ENCODE measurements around the gene RNF213. TPM values are rescaled to one million over a fixed set of nuclear protein-coding genes. Genes with fewer than 3 reads are reported as not detected.

Gene RNF213
- total and polyA plus RNA-seq, 2 donors (not counting 1 experiment from before 2014, with no cell fraction given), result 36.8 to 245 TPM

DNA sequence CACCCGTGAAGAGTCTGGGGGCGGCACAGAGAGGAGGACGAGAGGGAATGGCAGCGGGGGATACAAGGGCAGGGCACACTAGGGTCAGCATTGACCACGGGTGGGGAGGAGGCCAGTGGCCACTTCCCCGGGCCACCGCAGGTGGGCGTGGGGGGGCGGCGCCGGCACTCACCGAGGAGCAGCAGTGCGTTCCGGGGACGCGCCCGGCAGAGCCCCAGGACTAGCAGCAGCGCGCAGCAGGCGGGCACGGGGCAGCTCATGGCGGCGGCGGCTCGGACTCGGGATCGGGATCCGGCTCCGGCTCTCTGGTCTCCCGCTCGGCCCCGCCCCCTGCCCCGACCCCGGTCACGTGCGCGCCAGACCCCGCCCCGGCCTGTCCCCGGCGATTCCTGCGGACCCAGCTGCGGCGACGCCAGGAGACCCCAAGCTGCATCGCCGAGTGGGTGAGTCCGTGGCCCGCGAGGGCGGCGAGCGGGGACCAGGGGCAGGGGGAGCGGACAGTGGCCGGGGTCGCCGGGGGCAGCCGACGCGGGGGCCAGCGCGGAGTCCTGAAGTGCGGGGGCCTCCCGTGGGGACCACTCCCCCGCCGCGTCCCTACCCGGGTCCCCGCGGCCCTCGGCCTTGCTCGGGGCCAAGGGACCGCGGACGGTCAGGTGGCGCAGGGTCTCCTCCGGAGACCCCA is 40.5 kb upstream of the RNF213 start, which contains the start of the genes SGSH and SLC26A11:
TSS of gene SGSH (minus strand) at position 280 of the 682 bp plus-strand sequence. CDS start at position 260, 20 bp downstream.
TSS of gene SLC26A11 (plus strand) at position 374 of the 682 bp plus-strand sequence. CDS start 1,134 bp downstream, outside the sequence.
- peak within 1 kb of the TSS; percentile 97 for H3K4me2 ChIP-seq (ENCODE audit: extremely low read depth, insufficient read depth, low read length)
- H3K79me2 ChIP-seq (ENCODE audit: control insufficient read depth, insufficient read depth, low read length), result peaks cover 12% of the 10 kb centered on the region
- peak within 1 kb of the TSS; percentile 88 for H3K27ac ChIP-seq (ENCODE audit: insufficient read depth, low read length)
- H3K4me3 ChIP-seq (replicated peaks in 1 of 4; ENCODE audit: control extremely low read depth in 1 of 4, insufficient read depth in 1 of 4, low read depth in 3 of 4, low read length in 4 of 4), result peak within 1 kb of the TSS; percentile 74 to 97 (median 86)
- no peaks in the 10 kb centered on the region for H3K27me3 ChIP-seq (ENCODE audit: control insufficient read depth, insufficient read depth, low read length)
- no peaks in the 10 kb centered on the region for H3K9me3 ChIP-seq (ENCODE audit: control insufficient read depth, insufficient read depth, low read depth, low read length)
- peak; percentile 41 to 42 for DNase-seq (ENCODE audit: low read depth in 2 of 2)
- H3K9ac ChIP-seq (ENCODE audit: insufficient read depth, low read length), result peak within 1 kb of the TSS; percentile 76
- H3K36me3 ChIP-seq (ENCODE audit: control insufficient read depth, insufficient read depth, low read length), result peaks cover 13% of the 10 kb centered on the region
- H4K20me1 ChIP-seq (ENCODE audit: control insufficient read depth, extremely low read depth, insufficient read depth, low read length), result no peaks in the 10 kb centered on the region
- H3K4me1 ChIP-seq (ENCODE audit: control insufficient read depth, extremely low read depth, insufficient read depth, low read length), result peaks cover 9% of the 10 kb centered on the region
- TF ChIP-seq, protein P1, sequence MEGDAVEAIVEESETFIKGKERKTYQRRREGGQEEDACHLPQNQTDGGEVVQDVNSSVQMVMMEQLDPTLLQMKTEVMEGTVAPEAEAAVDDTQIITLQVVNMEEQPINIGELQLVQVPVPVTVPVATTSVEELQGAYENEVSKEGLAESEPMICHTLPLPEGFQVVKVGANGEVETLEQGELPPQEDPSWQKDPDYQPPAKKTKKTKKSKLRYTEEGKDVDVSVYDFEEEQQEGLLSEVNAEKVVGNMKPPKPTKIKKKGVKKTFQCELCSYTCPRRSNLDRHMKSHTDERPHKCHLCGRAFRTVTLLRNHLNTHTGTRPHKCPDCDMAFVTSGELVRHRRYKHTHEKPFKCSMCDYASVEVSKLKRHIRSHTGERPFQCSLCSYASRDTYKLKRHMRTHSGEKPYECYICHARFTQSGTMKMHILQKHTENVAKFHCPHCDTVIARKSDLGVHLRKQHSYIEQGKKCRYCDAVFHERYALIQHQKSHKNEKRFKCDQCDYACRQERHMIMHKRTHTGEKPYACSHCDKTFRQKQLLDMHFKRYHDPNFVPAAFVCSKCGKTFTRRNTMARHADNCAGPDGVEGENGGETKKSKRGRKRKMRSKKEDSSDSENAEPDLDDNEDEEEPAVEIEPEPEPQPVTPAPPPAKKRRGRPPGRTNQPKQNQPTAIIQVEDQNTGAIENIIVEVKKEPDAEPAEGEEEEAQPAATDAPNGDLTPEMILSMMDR (conservative IDR thresholded peaks at IDR 0.05 in 1 of 2, IDR thresholded peaks at IDR 0.05 in 1 of 2; ENCODE audit: low read depth in 1 of 2, low read length in 2 of 2), result peak in 1 of 2 donors; percentile 1
- TF ChIP-seq EZH2 (IDR thresholded peaks at IDR 0.05; ENCODE audit: low read length, missing control alignments), result no peak
- H2AFZ ChIP-seq (ENCODE audit: low read length), result peak within 1 kb of the TSS; percentile 67

DNA sequence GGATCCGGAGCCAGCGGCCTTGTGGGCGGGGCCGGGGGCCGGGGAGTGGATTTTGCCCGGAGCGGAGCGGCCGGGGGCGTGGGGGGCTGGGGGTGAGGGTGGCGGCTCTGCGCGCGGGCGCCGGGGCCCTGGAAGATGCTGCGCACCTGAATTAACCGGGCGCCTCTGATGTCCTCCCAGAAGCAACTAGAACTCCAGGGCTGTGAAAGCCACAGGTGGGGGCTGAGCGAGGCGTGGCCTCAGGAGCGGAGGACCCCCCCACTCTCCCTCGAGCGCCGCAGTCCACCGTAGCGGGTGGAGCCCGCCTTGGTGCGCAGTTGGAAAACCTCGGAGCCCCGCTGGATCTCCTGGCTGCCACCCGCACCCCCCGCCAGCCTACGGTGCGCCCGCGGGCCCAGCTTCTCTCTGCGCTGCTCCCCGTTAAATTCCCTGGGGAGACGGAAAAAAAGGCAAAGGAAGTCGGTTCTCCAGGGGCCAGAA is 39.9 kb upstream of the RNF213 start:
- no peak for TF ChIP-seq EZH2 (IDR thresholded peaks at IDR 0.05; ENCODE audit: low read length, missing control alignments)
- TF ChIP-seq, protein P1 (conservative IDR thresholded peaks at IDR 0.05 in 1 of 2, IDR thresholded peaks at IDR 0.05 in 1 of 2; ENCODE audit: low read depth in 1 of 2, low read length in 2 of 2), result no peak
- H3K4me3 ChIP-seq (replicated peaks in 1 of 4; ENCODE audit: control extremely low read depth in 1 of 4, insufficient read depth in 1 of 4, low read depth in 3 of 4, low read length in 4 of 4), result peak overlapping the region; percentile 63 to 97 (median 84)
- H3K9ac ChIP-seq (ENCODE audit: insufficient read depth, low read length), result peak overlapping the region; percentile 76
- no peak for DNase-seq (ENCODE audit: low read depth in 2 of 2)
- no peaks in the 10 kb centered on the region for H3K9me3 ChIP-seq (ENCODE audit: control insufficient read depth, insufficient read depth, low read depth, low read length)
- no peak overlapping the region for H3K27ac ChIP-seq (ENCODE audit: insufficient read depth, low read length)
- H3K36me3 ChIP-seq (ENCODE audit: control insufficient read depth, insufficient read depth, low read length), result peaks cover 12% of the 10 kb centered on the region
- peaks cover 9% of the 10 kb centered on the region for H3K4me1 ChIP-seq (ENCODE audit: control insufficient read depth, extremely low read depth, insufficient read depth, low read length)
- peaks cover 12% of the 10 kb centered on the region for H3K79me2 ChIP-seq (ENCODE audit: control insufficient read depth, insufficient read depth, low read length)
- no peak overlapping the region for H2AFZ ChIP-seq (ENCODE audit: low read length)
- peak overlapping the region; percentile 97 for H3K4me2 ChIP-seq (ENCODE audit: extremely low read depth, insufficient read depth, low read length)
- no peaks in the 10 kb centered on the region for H3K27me3 ChIP-seq (ENCODE audit: control insufficient read depth, insufficient read depth, low read length)
- no peaks in the 10 kb centered on the region for H4K20me1 ChIP-seq (ENCODE audit: control insufficient read depth, extremely low read depth, insufficient read depth, low read length)

DNA sequence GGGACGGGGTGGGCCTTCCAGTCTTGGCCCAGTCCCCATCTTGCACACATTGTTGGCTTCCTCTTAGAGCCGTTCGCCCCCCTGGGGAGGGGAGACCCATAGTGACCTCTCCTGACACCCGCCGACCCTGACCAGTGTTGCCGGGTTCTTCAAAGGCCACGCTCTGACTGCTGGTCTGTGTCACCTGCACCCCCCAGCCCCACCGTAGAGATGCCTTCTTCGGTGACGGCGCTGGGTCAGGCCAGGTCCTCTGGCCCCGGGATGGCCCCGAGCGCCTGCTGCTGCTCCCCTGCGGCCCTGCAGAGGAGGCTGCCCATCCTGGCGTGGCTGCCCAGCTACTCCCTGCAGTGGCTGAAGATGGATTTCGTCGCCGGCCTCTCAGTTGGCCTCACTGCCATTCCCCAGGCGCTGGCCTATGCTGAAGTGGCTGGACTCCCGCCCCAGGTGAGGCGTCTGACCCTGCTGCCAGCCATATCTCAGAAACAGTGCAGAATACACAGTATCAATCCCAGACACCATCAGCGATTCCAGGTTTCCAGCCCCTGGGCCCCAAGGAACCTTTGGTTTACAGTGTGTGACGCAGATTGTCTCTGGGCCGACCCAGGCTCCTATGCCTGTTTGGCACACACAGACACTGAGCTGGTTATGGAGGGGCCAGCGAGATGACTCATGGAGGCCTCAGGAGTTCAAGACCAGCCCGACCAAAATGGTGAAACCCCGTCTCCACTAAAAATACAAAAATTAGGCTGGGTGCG is 39.1 kb upstream of the RNF213 start:
- TF ChIP-seq EZH2 (IDR thresholded peaks at IDR 0.05; ENCODE audit: low read length, missing control alignments), result no peak
- TF ChIP-seq, protein P1 (conservative IDR thresholded peaks at IDR 0.05 in 1 of 2, IDR thresholded peaks at IDR 0.05 in 1 of 2; ENCODE audit: low read depth in 1 of 2, low read length in 2 of 2), result no peak
- peak overlapping the region; percentile 63 to 97 (median 84) for H3K4me3 ChIP-seq (replicated peaks in 1 of 4; ENCODE audit: control extremely low read depth in 1 of 4, insufficient read depth in 1 of 4, low read depth in 3 of 4, low read length in 4 of 4)
- DNase-seq (ENCODE audit: low read depth in 2 of 2), result no peak

More for the DNA sequence above, 39.1 kb upstream of the RNF213 start:
- peaks cover 9% of the 10 kb centered on the region for H3K4me1 ChIP-seq (ENCODE audit: control insufficient read depth, extremely low read depth, insufficient read depth, low read length)
- H3K9me3 ChIP-seq (ENCODE audit: control insufficient read depth, insufficient read depth, low read depth, low read length), result no peaks in the 10 kb centered on the region
- no peaks in the 10 kb centered on the region for H3K27me3 ChIP-seq (ENCODE audit: control insufficient read depth, insufficient read depth, low read length)
- H3K79me2 ChIP-seq (ENCODE audit: control insufficient read depth, insufficient read depth, low read length), result peaks cover 12% of the 10 kb centered on the region
- H2AFZ ChIP-seq (ENCODE audit: low read length), result no peak overlapping the region
- no peaks in the 10 kb centered on the region for H4K20me1 ChIP-seq (ENCODE audit: control insufficient read depth, extremely low read depth, insufficient read depth, low read length)
- peak overlapping the region; percentile 97 for H3K4me2 ChIP-seq (ENCODE audit: extremely low read depth, insufficient read depth, low read length)
- no peak overlapping the region for H3K27ac ChIP-seq (ENCODE audit: insufficient read depth, low read length)
- no peak overlapping the region for H3K9ac ChIP-seq (ENCODE audit: insufficient read depth, low read length)
- H3K36me3 ChIP-seq (ENCODE audit: control insufficient read depth, insufficient read depth, low read length), result peaks cover 12% of the 10 kb centered on the region

Measured in fibroblast of lung (primary cell).